K562 treated with DMSO at 1 percent for 48 hours (cell line): Measurements from ENCODE around the gene EBNA1BP2. TPM values are rescaled to one million over a fixed set of nuclear protein-coding genes. Genes with fewer than 3 reads are reported as not detected.

ENCODE experiments used
- total RNA-seq: library from RNA; unstranded; fragments of 300-600 nt; gene quantifications from 2 replicates; pipeline ENCODE4 v1.2.3, GENCODE V29; 2022; ENCODE audit warnings: low replicate concordance; ENCODE audit errors: extremely low read depth

The EBNA1BP2 gene
- not detected in 2 replicates for total RNA-seq

GRCh38 chr1:43171876-43172526 is at the start of gene EBNA1BP2, which contains the start of gene CFAP57:
TSS of gene EBNA1BP2 (minus strand) at chr1:43172290. CDS start at chr1:43172118, 172 bp downstream.
TSS of gene CFAP57 (plus strand) at chr1:43172330. CDS start at chr1:43172754, 424 bp downstream.

Other genes with a start within 250 kb of the EBNA1BP2 start
- gene SLC2A1, start 213.4 kb downstream of the EBNA1BP2 start, total RNA-seq: 1,332 TPM in 1 of 2 replicates, not detected in the other
- not detected in 2 replicates for gene CFAP57, start within 50 bp of the EBNA1BP2 start, total RNA-seq
- gene TMEM125, start 97.7 kb upstream of the EBNA1BP2 start, total RNA-seq: not detected in 2 replicates
- gene C1orf210, start 113.3 kb upstream of the EBNA1BP2 start, total RNA-seq: not detected in 2 replicates
- gene TIE1, start 128.7 kb upstream of the EBNA1BP2 start, total RNA-seq: not detected in 2 replicates
- gene MPL, start 165.5 kb upstream of the EBNA1BP2 start, total RNA-seq: not detected in 2 replicates
- gene CDC20, start 186.7 kb upstream of the EBNA1BP2 start, total RNA-seq: not detected in 2 replicates
- gene ELOVL1, start 195.7 kb upstream of the EBNA1BP2 start, total RNA-seq: 639 TPM in 1 of 2 replicates, not detected in the other
- gene MED8, start 217.5 kb upstream of the EBNA1BP2 start, total RNA-seq: not detected in 2 replicates
- not detected in 2 replicates for gene SZT2, start 217.6 kb upstream of the EBNA1BP2 start, total RNA-seq